NCI-H146 treated with DMSO at 0.1 percent for 48 hours (cell line): ENCODE results near the gene FGF3.

Source experiments
- DNase-seq: peaks from one replicate; lab custom pipeline; 2025; ENCODE audit not compliant: unreplicated experiment; lab: John Stamatoyannopoulos, UW

The FGF3 gene

GRCh38 chr11:69818603-69819441 lies at the start of gene FGF3:
TSS of gene FGF3 (minus strand) at chr11:69819416. CDS start at chr11:69818933, 483 bp downstream.
- no peak for DNase-seq

GRCh38 chr11:69868871-69869270 lies 49.7 kb upstream of the FGF3 start:
- DNase-seq: no peak

GRCh38 chr11:69868006-69868810 lies 49.0 kb upstream of the FGF3 start:
- no peak for DNase-seq

- no peak for DNase-seq
Measured at GRCh38 chr11:69867076-69868005, 48.1 kb upstream of the FGF3 start.

GRCh38 chr11:69866648-69867047 lies 47.4 kb upstream of the FGF3 start:
- DNase-seq: no peak

- no peak for DNase-seq
Measured at GRCh38 chr11:69865707-69866106, 46.5 kb upstream of the FGF3 start.

- no peak for DNase-seq
Measured at GRCh38 chr11:69864686-69865661, 45.8 kb upstream of the FGF3 start.

GRCh38 chr11:69863544-69864200 lies 44.5 kb upstream of the FGF3 start:
- DNase-seq: no peak

GRCh38 chr11:69862797-69863543 lies 43.8 kb upstream of the FGF3 start:
- no peak for DNase-seq

- DNase-seq: no peak
Measured at GRCh38 chr11:69862331-69862771, 43.1 kb upstream of the FGF3 start.

- DNase-seq: no peak
Measured at GRCh38 chr11:69861901-69862300, 42.7 kb upstream of the FGF3 start.

GRCh38 chr11:69860796-69861445 lies 41.7 kb upstream of the FGF3 start:
- DNase-seq: no peak

- DNase-seq: no peak
Measured at GRCh38 chr11:69860244-69860643, 41.0 kb upstream of the FGF3 start.

- no peak for DNase-seq
Measured at GRCh38 chr11:69859275-69859934, 40.2 kb upstream of the FGF3 start.

GRCh38 chr11:69855421-69855820 lies 36.2 kb upstream of the FGF3 start:
- no peak for DNase-seq

- no peak for DNase-seq
Measured at GRCh38 chr11:69854713-69855112, 35.5 kb upstream of the FGF3 start.

GRCh38 chr11:69852056-69852455 lies 32.8 kb upstream of the FGF3 start:
- DNase-seq: no peak

- no peak for DNase-seq
Measured at GRCh38 chr11:69848201-69848600, 29.0 kb upstream of the FGF3 start.
